ENCODE results near the gene HYAL3. TPM values are rescaled to one million over a fixed set of nuclear protein-coding genes. Genes with fewer than 3 reads are reported as not detected.

Gene HYAL3
- total and polyA plus RNA-seq, 2 of the 8 experiments (the other 6 are each of a cell fraction or from before 2014, with no cell fraction given) = 3.2 to 12.2 TPM

- DNase-seq (ENCODE audit: low read depth in 1 of 2, low spot score in 2 of 2) = no peak
- no peak for TF ChIP-seq KDM1A (IDR thresholded peaks at IDR 0.05; ENCODE audit: borderline replicate concordance, low read length)
- TF ChIP-seq TAF7 (optimal IDR thresholded peaks at IDR 0.05; ENCODE audit: borderline replicate concordance, low read depth, low read length) = no peak
- no peak for TF ChIP-seq SUZ12 (IDR thresholded peaks at IDR 0.05; ENCODE audit: low read length)
- no peak for TF ChIP-seq SIX5 (IDR thresholded peaks at IDR 0.05; ENCODE audit: low read depth, low read length)
- no peak for TF ChIP-seq MAFK (IDR thresholded peaks at IDR 0.05; ENCODE audit: low read depth, low read length)
- TF ChIP-seq, protein P1, sequence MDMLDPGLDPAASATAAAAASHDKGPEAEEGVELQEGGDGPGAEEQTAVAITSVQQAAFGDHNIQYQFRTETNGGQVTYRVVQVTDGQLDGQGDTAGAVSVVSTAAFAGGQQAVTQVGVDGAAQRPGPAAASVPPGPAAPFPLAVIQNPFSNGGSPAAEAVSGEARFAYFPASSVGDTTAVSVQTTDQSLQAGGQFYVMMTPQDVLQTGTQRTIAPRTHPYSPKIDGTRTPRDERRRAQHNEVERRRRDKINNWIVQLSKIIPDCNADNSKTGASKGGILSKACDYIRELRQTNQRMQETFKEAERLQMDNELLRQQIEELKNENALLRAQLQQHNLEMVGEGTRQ (IDR thresholded peaks at IDR 0.05; ENCODE audit: low read length) = no peak
- no peak for TF ChIP-seq EGR1 (IDR thresholded peaks at IDR 0.05; ENCODE audit: borderline replicate concordance, low read depth, low read length)
- no peak for TF ChIP-seq CTBP2 (IDR thresholded peaks at IDR 0.05; ENCODE audit: borderline replicate concordance, insufficient read depth, insufficient read length, low read length)
- no peak for TF ChIP-seq POLR2A (IDR thresholded peaks at IDR 0.05; ENCODE audit: control extremely low read depth in 1 of 2, low read depth in 2 of 2, low read length in 2 of 2)
- no peak for TF ChIP-seq POLR2AphosphoS5 (IDR thresholded peaks at IDR 0.05; ENCODE audit: low read depth, low read length)
- TF ChIP-seq MAX (IDR thresholded peaks at IDR 0.05) = no peak
- TF ChIP-seq POU5F1 (IDR thresholded peaks at IDR 0.05; ENCODE audit: low read depth, low read length) = no peak
Observed at GRCh38 chr3:50288387-50289007, 10.7 kb downstream of the HYAL3 start.

More at GRCh38 chr3:50288387-50289007, 10.7 kb downstream of the HYAL3 start:
- Histone ChIP-seq H3K18ac (ENCODE audit: extremely low read depth, low read length) (no peak overlapping the region), H2BK12ac (ENCODE audit: low read depth, low read length) (no peak overlapping the region), H3K79me1 (ENCODE audit: low read depth, low read length) (peaks cover 8% of the 10 kb centered on the region; the same call in 1 of the 2 replicates), H3K9me3 (ENCODE audit: insufficient read depth in 2 of 2, low read depth in 1 of 2, low read length in 1 of 2) (no peaks in the 10 kb centered on the region), H2BK20ac (ENCODE audit: low read length) (no peak overlapping the region), H3K14ac (ENCODE audit: insufficient read length) (no peak overlapping the region), H3K36me3 (ENCODE audit: control insufficient read depth in 2 of 4, insufficient read depth in 4 of 4, low read length in 3 of 4) (peaks cover 16 to 29% (median 22%) of the 10 kb centered on the region in 4 experiments), H2BK5ac (ENCODE audit: low read depth, low read length) (no peak overlapping the region; the same call in 1 of the 2 replicates), H3K56ac (replicated peaks; ENCODE audit: insufficient read length, low read depth, low read length) (no peak overlapping the region), H2AK5ac (ENCODE audit: low read depth, low read length) (no peak overlapping the region), H3K27ac (ENCODE audit: low read depth, low read length) (no peak overlapping the region), H2BK120ac (replicated peaks; ENCODE audit: low read depth, low read length) (no peak overlapping the region), H3K23ac (ENCODE audit: insufficient read length) (no peak overlapping the region), H2BK15ac (ENCODE audit: low read length) (no peak overlapping the region), H3K9ac (replicated peaks in 1 of 4; ENCODE audit: extremely low read depth in 1 of 4, low read depth in 3 of 4, low read length in 3 of 4) (no peak overlapping the region), H3K4ac (replicated peaks; ENCODE audit: insufficient read length, low read depth, low read length) (no peak overlapping the region), H4K8ac (ENCODE audit: extremely low read depth, insufficient read depth, low read length) (no peak overlapping the region), H3K4me1 (replicated peaks in 1 of 4; ENCODE audit: control insufficient read depth in 3 of 4, insufficient read depth in 4 of 4, low read length in 3 of 4) (peaks cover 0 to 7% (median 5%) of the 10 kb centered on the region in 4 experiments; a peak in 4 of 7 replicates), H4K20me1 (replicated peaks in 1 of 2; ENCODE audit: control insufficient read depth in 1 of 2, insufficient read depth in 2 of 2, low read length in 2 of 2) (peaks cover 0 to 13% of the 10 kb centered on the region in 2 experiments), H3K27me3 (replicated peaks in 1 of 4; ENCODE audit: control insufficient read depth in 3 of 4, extremely low read depth in 1 of 4, insufficient read depth in 3 of 4, low read length in 3 of 4) (no peaks in the 10 kb centered on the region; a peak in 1 of 7 replicates), H2AFZ (ENCODE audit: low read length) (no peak overlapping the region), H3K23me2 (ENCODE audit: low read depth, low read length) (peaks cover 10% of the 10 kb centered on the region), H4K5ac (ENCODE audit: insufficient read length, low read depth, low read length) (no peak overlapping the region), H3K79me2 (ENCODE audit: control insufficient read depth in 1 of 2, insufficient read depth in 2 of 2, low read length in 2 of 2) (peaks cover 0 to 15% of the 10 kb centered on the region in 2 experiments; a peak in 3 of 4 replicates), H4K91ac (replicated peaks; ENCODE audit: insufficient read length, low read length) (no peak overlapping the region), H3K4me2 (ENCODE audit: insufficient read depth in 1 of 2, low read depth in 2 of 2, low read length in 2 of 2) (no peak overlapping the region), H3K4me3 (ENCODE audit: extremely low read depth in 1 of 4, insufficient read depth in 2 of 4, low read depth in 3 of 4, low read length in 4 of 4) (no peak overlapping the region)
- POLR2A ChIA-PET (ENCODE audit: partially characterized antibody) = interaction anchor here (0.6 to 6.8 kb wide), 5 partner anchors 10 to 40 kb away, joined by 3 to 122 read pairs (median 3); partner anchors contain the start of genes HYAL3, LSMEM2 and NAA80
- 94% methylated on average over 23 of the region's 23 CpGs; no CpG with 5 or more reads in 1 of the 2 experiments for WGBS, 2 experiments (ENCODE audit: extremely low coverage in 1 of 2, insufficient coverage in 1 of 2, insufficient read length in 1 of 2, insufficient replicate concordance in 2 of 2, low coverage in 1 of 2, low lambda C conversion rate in 2 of 2, missing lambda C conversion rate in 1 of 2)
- no peak for FAIRE-seq
- CTCF ChIA-PET (ENCODE audit: partially characterized antibody) = interaction anchor here (0.8 to 4.3 kb wide), 7 partner anchors 9 to 60 kb away, joined by 3 to 13 read pairs (median 3); partner anchors contain the start of gene HYAL1

Data from H1 (cell line).